GM12878 (cell line): ENCODE measurements around the gene DDX20. TPM values are rescaled to one million over a fixed set of nuclear protein-coding genes. Genes with fewer than 3 reads are reported as not detected.
A peak's percentile ranks its signal among the peaks of the same experiment; 100 is the strongest.

Source experiments
- ATAC-seq: fragments of 200-7000 bp; cut with Tn5 transposase; 3 replicates; pipeline ENCODE4 v1.9.1; 2020; ENCODE audit warnings: mild to moderate bottlenecking, moderate library complexity
- BruUV-seq: library from RNA; stranded (reverse); fragments of 400-500 nt; replicated peaks from 2 replicates; lab custom pipeline; 2021; lab: Mats Ljungman, UMichigan
- CTCF ChIA-PET: fragments of 300-600 bp; sonication (Branson Sonifier 250); formaldehyde crosslinking; extraction: SDS; loops from one replicate; lab custom pipeline; 2021; ENCODE audit warnings: inconsistent platforms; lab: Yijun Ruan, JAX
- POLR2A ChIA-PET: fragments of 350-600 bp; formaldehyde crosslinking; extraction: SDS; loops from one replicate; lab custom pipeline; 2021; ENCODE audit warnings: inconsistent platforms; lab: Charles Lee
- RAD21 ChIA-PET: fragments of 300-600 bp; sonication (Branson Sonifier 250); formaldehyde crosslinking; loops from one replicate; lab custom pipeline; 2023; ENCODE audit warnings: antibody characterized with exemption; ENCODE audit not compliant: unreplicated experiment; lab: Charles Lee
- SMC1A ChIA-PET: fragments of 300-600 bp; sonication (Branson Sonifier 250); formaldehyde crosslinking; loops from one replicate; lab custom pipeline; 2023; ENCODE audit not compliant: unreplicated experiment, uncharacterized antibody; lab: Charles Lee
- DNase-seq: peaks from one replicate; pipeline ENCODE4 v3.0.0-alpha.2; 2011; ENCODE audit warnings: low read depth, low spot score
- FAIRE-seq: peaks from 3 replicates; lab custom pipeline; 2011; peaks lifted over from hg19 to GRCh38; lab: Jason Lieb, UNC
- H2AFZ ChIP-seq: 2 replicates; pipeline ENCODE4 v1.6.0; 2011; ENCODE audit warnings: low read depth, low read length, control low read depth; ENCODE audit not compliant: control insufficient read depth
- H3K27ac ChIP-seq: 2 replicates; pipeline ENCODE4 v1.5.1; 2011; ENCODE audit warnings: control low read depth; ENCODE audit not compliant: control insufficient read depth, insufficient read depth
- H3K27me3 ChIP-seq, 2 experiments: replicated peaks in 1 of 2; 2 replicates each; pipeline versions ENCODE4 v1.6.0 to v1.6.1; 2011; ENCODE audit warnings: low read length in 1 of 2; ENCODE audit not compliant: control insufficient read depth in 2 of 2, insufficient read depth in 2 of 2
- H3K36me3 ChIP-seq, 2 experiments: 2 replicates each; pipeline ENCODE4 v1.5.1; 2011; ENCODE audit warnings: low read length in 1 of 2; ENCODE audit not compliant: control insufficient read depth in 2 of 2, insufficient read depth in 2 of 2
- H3K4me1 ChIP-seq: 2 replicates; pipeline ENCODE4 v1.6.1; 2011; ENCODE audit warnings: mild to moderate bottlenecking, low read length, moderate library complexity, mixed read lengths; ENCODE audit not compliant: control insufficient read depth, insufficient read depth
- H3K4me2 ChIP-seq: 2 replicates; pipeline ENCODE4 v1.6.0; 2011; ENCODE audit warnings: control low read depth; ENCODE audit not compliant: control insufficient read depth, insufficient read depth
- H3K4me3 ChIP-seq: fragments of 200-600 bp; sonication (generic); 2 replicates; pipeline ENCODE4 v1.5.1; 2016
- H3K79me2 ChIP-seq: 2 replicates; pipeline ENCODE4 v1.6.0; 2011; ENCODE audit warnings: low read length; ENCODE audit not compliant: control insufficient read depth, insufficient read depth
- H3K9ac ChIP-seq: 2 replicates; pipeline ENCODE4 v1.8.0; 2011; ENCODE audit warnings: low read length, control low read depth, mixed read lengths; ENCODE audit not compliant: control insufficient read depth, insufficient read depth
- H3K9me3 ChIP-seq: replicated peaks from 3 replicates; pipeline ENCODE4 v1.5.1; 2011; ENCODE audit warnings: mild to moderate bottlenecking, low read length; ENCODE audit not compliant: control insufficient read depth, insufficient read depth
- H4K20me1 ChIP-seq: 2 replicates; pipeline ENCODE4 v1.6.0; 2011; ENCODE audit not compliant: control insufficient read depth, insufficient read depth
- CBX5 ChIP-seq: sonication (generic); IDR thresholded peaks from 2 replicates; pipeline ENCODE4 v1.6.1; 2016; ENCODE audit warnings: low read depth, moderate library complexity, mild to moderate bottlenecking, inconsistent platforms
- CEBPZ ChIP-seq: fragments of 150-350 bp; IDR thresholded peaks from 2 replicates; pipeline ENCODE4 v1.6.1; 2016; ENCODE audit warnings: low read depth, low read length
- CREM ChIP-seq: IDR thresholded peaks from 2 replicates; pipeline ENCODE4 v1.6.1; 2014; ENCODE audit warnings: antibody characterized with exemption, low read depth
- ESRRA ChIP-seq: IDR thresholded peaks from 2 replicates; pipeline ENCODE4 v1.6.1; 2012; ENCODE audit warnings: mild to moderate bottlenecking, low read length, improper control_type of control experiment
- HDGF ChIP-seq: fragments of 450-650 bp; IDR thresholded peaks from 2 replicates; pipeline ENCODE4 v1.6.1; 2016; ENCODE audit warnings: antibody characterized with exemption
- IKZF2 ChIP-seq, 2 experiments: fragments of 450-650 bp; IDR thresholded peaks; 2 replicates each; pipeline ENCODE4 v1.6.1; 2017; ENCODE audit warnings: mild to moderate bottlenecking in 2 of 2, moderate library complexity in 2 of 2
- NBN ChIP-seq: fragments of 450-650 bp; IDR thresholded peaks from 2 replicates; pipeline ENCODE4 v1.6.1; 2016
- POU2F2 ChIP-seq: IDR thresholded peaks from 3 replicates; pipeline ENCODE4 v1.6.1; 2011; ENCODE audit warnings: low read depth, mild to moderate bottlenecking, low read length, borderline replicate concordance
- RCOR1 ChIP-seq: conservative IDR thresholded peaks from 2 replicates; pipeline ENCODE4 v1.6.1; 2012; ENCODE audit warnings: low read depth, low read length, improper control_type of control experiment
- RUNX3 ChIP-seq: IDR thresholded peaks from 2 replicates; pipeline ENCODE4 v1.6.1; 2012; ENCODE audit warnings: low read length, inconsistent platforms
- SMAD1 ChIP-seq: fragments of 450-650 bp; IDR thresholded peaks from 2 replicates; pipeline ENCODE4 v1.6.1; 2018; ENCODE audit warnings: mild to moderate bottlenecking, low read depth; ENCODE audit not compliant: partially characterized antibody
- SP1 ChIP-seq: IDR thresholded peaks from one replicate; pipeline ENCODE4 v1.6.1; 2011; ENCODE audit warnings: low read depth, low read length
- ZNF274 ChIP-seq: IDR thresholded peaks from one replicate; pipeline ENCODE4 v1.8.0; 2011; ENCODE audit not compliant: insufficient read length, insufficient read depth
- ZZZ3 ChIP-seq: IDR thresholded peaks from 2 replicates; pipeline ENCODE4 v1.6.1; 2011; ENCODE audit warnings: low read depth; ENCODE audit not compliant: control insufficient read depth, insufficient read length
- WGBS: methylation state at CpG from one replicate; pipeline ENCODE4 v1.1.6; 2016; ENCODE audit warnings: low lambda C conversion rate; ENCODE audit not compliant: insufficient replicate concordance, insufficient coverage; ENCODE audit errors: missing lambda C conversion rate; 5-methylcytosine and 5-hydroxymethylcytosine counted together
- in situ Hi-C: fragments of 300-500 bp; cut with MboI; formaldehyde crosslinking; loops from 9 replicates; pipeline ENCODE4 v1.14.3; 2018; ENCODE audit warnings: mixed read lengths
- intact Hi-C: fragments of 100-400 bp; cut with micrococcal nuclease; formaldehyde crosslinking; loops from one replicate; pipeline ENCODE4 v1.14.2; 2022; ENCODE audit not compliant: unreplicated experiment
- polyA plus RNA-seq, 11 experiments: library from polyadenylated mRNA; depleted of rRNA in 4 of 11; unstranded in 6 of 11; stranded (reverse) in 5 of 11; fragments of >200 nt; fragmentation: Nextera tagmentation in 4 of 11; fragmentation: Illumina TruSeq in 1 of 11; extraction: Ambion mirVana in 4 of 11; extraction: Trizol in 1 of 11; gene quantifications; 1 replicate in 1 of 11; 2 replicates in 10 of 11; pipeline versions ENCODE4 v1.2.1 to v1.2.3, GENCODE V29; 2011 to 2016; ENCODE audit warnings: inconsistent platforms in 2 of 11, missing spikeins in 2 of 11, low read depth in 1 of 11
- total RNA-seq, 4 experiments: library from RNA; depleted of rRNA in 3 of 4; stranded (reverse); fragments of >200 nt in 3 of 4; fragmentation: Illumina TruSeq in 1 of 4; extraction: Trizol in 1 of 4; gene quantifications; 2 replicates each; pipeline versions ENCODE4 v1.2.1 to v1.2.3, GENCODE V29; 2013 to 2021
- TF ChIP-seq, protein P1 (sequence below): fragments of 450-650 bp; IDR thresholded peaks from 2 replicates; pipeline ENCODE4 v1.6.1; 2016; ENCODE audit warnings: mild to moderate bottlenecking
- TF ChIP-seq, protein P2 (sequence below): fragments of 450-650 bp; IDR thresholded peaks from 2 replicates; pipeline ENCODE4 v1.6.1; 2017; ENCODE audit warnings: mild to moderate bottlenecking, moderate library complexity

The DDX20 gene
- total and polyA plus RNA-seq, 10 of the 15 experiments (the other 5 are each of a cell fraction or from before 2014, with no cell fraction given) = 7.2 to 30.6 (median 25.1) TPM

DNA sequence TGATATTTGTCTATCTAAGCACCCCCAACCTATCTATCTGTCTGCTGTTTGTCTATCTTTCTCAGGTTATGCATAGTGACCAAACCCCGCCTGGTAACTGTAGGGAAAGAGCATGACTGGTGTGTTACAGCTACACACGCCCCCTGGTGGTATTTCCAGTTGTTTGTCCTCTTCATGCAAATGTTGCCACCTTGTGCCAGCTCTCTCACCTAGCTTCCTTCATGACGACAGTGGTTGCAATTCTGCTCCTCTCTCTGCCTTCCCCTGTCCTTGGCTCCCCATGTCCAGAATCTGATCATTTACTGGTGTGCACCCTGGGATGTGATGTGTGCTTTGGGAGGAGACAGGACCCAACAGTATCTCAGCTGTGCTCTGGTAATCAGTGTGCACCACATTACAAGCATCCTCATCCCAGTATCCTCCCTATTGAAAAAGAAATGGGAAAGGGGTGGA lies 8.4 kb upstream of the DDX20 start:
- H4K20me1 ChIP-seq = no peaks in the 10 kb centered on the region
- no peak overlapping the region for H3K27ac ChIP-seq
- no peaks in the 10 kb centered on the region for H3K79me2 ChIP-seq
- H2AFZ ChIP-seq = no peak overlapping the region
- no TSS peak for BruUV-seq
- no peaks in the 10 kb centered on the region for H3K36me3 ChIP-seq
- RAD21 ChIA-PET = interaction anchor here (0.7 to 6.7 kb wide), 11 partner anchors 9 to 717 kb away, joined by 3 to 51 read pairs (median 4); no protein-coding TSS in a partner anchor
- no peaks in the 10 kb centered on the region; the same call in 1 of the 2 replicates for H3K4me1 ChIP-seq
- POLR2A ChIA-PET = interaction anchor here (1.2 to 1.4 kb wide), 3 partner anchors 8 to 239 kb away, joined by 3 to 8 read pairs (median 5); partner anchors contain the start of gene INKA2
- SMC1A ChIA-PET = interaction anchor here (0.6 to 12.9 kb wide), 16 partner anchors 9 to 300 kb away, joined by 3 to 123 read pairs (median 4); partner anchors contain the start of gene INKA2
- peak; percentile 92 for FAIRE-seq
- no peak overlapping the region for H3K4me2 ChIP-seq
- WGBS = 2% methylated on average over 3 of the region's 3 CpGs
- H3K9me3 ChIP-seq = no peaks in the 10 kb centered on the region
- H3K4me3 ChIP-seq = no peak overlapping the region
- no peak overlapping the region for H3K9ac ChIP-seq
- peak; percentile 94 for ATAC-seq
- H3K27me3 ChIP-seq = peaks cover 0 to 1% of the 10 kb centered on the region in 2 experiments; a peak in 1 of 4 replicates
- CTCF ChIA-PET = interaction anchor here (0.6 to 12.7 kb wide), 40 partner anchors 9 to 412 kb away, joined by 3 to 135 read pairs (median 4); partner anchors contain the start of genes DDX20 and INKA2
- DNase-seq = no peak
- intact Hi-C loops = loop anchor here (1.0 to 2.0 kb wide), 3 partner anchors 33 to 266 kb away; no protein-coding TSS in a partner anchor
- in situ Hi-C loops = loop anchor here (5.0 kb wide), 1 partner anchor 265 kb away; no protein-coding TSS in a partner anchor
- TF ChIP-seq ZNF274 (no peak), CBX5 (peak; percentile 90; the same call in 1 of the 2 replicates), RCOR1 (no peak), IKZF2 (IDR thresholded peaks at IDR 0.05) (no peak), ESRRA (peak; percentile 31; the same call in 1 of the 2 replicates), POU2F2 (peak; percentile 79; the same call in 1 of the 3 replicates), ZZZ3 (no peak), SMAD1 (no peak), HDGF (no peak), NBN (0 out of 2 replicates have a peak, but pooled peaks have one; percentile 52), SP1 (peak; percentile 49), RUNX3 (no peak), CREM (0 out of 2 replicates have a peak, but pooled peaks have one; percentile 36), CEBPZ (peak; percentile 64)
- TF ChIP-seq, protein P1, sequence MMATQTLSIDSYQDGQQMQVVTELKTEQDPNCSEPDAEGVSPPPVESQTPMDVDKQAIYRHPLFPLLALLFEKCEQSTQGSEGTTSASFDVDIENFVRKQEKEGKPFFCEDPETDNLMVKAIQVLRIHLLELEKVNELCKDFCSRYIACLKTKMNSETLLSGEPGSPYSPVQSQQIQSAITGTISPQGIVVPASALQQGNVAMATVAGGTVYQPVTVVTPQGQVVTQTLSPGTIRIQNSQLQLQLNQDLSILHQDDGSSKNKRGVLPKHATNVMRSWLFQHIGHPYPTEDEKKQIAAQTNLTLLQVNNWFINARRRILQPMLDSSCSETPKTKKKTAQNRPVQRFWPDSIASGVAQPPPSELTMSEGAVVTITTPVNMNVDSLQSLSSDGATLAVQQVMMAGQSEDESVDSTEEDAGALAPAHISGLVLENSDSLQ = 0 out of 2 replicates have a peak, but pooled peaks have one; percentile 6
- TF ChIP-seq, protein P2, sequence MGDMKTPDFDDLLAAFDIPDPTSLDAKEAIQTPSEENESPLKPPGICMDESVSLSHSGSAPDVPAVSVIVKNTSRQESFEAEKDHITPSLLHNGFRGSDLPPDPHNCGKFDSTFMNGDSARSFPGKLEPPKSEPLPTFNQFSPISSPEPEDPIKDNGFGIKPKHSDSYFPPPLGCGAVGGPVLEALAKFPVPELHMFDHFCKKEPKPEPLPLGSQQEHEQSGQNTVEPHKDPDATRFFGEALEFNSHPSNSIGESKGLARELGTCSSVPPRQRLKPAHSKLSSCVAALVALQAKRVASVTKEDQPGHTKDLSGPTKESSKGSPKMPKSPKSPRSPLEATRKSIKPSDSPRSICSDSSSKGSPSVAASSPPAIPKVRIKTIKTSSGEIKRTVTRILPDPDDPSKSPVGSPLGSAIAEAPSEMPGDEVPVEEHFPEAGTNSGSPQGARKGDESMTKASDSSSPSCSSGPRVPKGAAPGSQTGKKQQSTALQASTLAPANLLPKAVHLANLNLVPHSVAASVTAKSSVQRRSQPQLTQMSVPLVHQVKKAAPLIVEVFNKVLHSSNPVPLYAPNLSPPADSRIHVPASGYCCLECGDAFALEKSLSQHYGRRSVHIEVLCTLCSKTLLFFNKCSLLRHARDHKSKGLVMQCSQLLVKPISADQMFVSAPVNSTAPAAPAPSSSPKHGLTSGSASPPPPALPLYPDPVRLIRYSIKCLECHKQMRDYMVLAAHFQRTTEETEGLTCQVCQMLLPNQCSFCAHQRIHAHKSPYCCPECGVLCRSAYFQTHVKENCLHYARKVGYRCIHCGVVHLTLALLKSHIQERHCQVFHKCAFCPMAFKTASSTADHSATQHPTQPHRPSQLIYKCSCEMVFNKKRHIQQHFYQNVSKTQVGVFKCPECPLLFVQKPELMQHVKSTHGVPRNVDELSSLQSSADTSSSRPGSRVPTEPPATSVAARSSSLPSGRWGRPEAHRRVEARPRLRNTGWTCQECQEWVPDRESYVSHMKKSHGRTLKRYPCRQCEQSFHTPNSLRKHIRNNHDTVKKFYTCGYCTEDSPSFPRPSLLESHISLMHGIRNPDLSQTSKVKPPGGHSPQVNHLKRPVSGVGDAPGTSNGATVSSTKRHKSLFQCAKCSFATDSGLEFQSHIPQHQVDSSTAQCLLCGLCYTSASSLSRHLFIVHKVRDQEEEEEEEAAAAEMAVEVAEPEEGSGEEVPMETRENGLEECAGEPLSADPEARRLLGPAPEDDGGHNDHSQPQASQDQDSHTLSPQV = no peak
